Measurements from ENCODE around the gene CABP4.

CABP4 gene

DNA sequence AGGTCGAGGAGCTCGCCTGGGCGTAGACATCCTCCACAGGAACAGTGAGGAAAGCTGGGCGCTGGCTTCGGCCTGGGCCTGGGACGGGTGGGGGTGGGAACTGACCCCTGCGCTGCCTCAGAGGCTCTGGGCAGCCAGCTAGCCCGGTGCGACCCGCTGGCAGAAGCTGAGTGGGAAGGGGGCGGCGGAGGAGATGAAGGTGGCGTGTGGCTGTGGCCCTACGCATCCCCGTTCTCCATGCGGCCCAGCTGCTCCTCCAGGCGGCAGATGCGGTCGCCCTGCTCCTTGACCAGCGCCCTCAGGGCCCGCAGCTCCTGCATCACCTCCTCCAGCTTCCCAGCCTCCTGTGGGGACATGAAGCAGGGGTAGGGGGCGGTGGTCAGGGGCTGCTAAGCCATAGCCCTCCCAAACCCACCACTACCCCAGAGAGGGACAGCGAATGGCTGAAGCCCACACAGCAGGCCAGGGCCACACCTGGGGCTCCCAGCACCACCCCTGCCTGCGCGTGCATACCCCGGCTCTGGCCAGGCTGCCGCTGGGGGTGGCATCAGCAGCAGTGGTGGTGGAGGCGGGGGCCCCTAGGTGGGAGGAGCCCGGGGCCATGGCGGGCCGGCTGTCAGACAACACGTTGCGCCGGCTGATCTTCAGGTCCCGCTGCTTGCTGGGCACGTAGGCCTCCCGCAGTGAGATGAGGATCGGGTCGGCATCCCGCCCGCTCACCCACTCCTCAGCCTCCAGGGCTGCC lies 16.8 kb upstream of the CABP4 start:
- Mint-ChIP-seq H3K4me3 (peak overlapping the region; percentile 89), H3K36me3 (no peaks in the 10 kb centered on the region), H3K27ac (peak overlapping the region; percentile 95), H3K27me3 (no peaks in the 10 kb centered on the region), H3K9me3 (no peaks in the 10 kb centered on the region), H3K4me1 (peaks cover 68% of the 10 kb centered on the region)

GRCh38 chr11:67439321-67440228 lies 15.6 kb upstream of the CABP4 start:
- Mint-ChIP-seq H3K4me1 (peaks cover 64% of the 10 kb centered on the region), H3K27ac (peak overlapping the region; percentile 94), H3K9me3 (no peaks in the 10 kb centered on the region), H3K36me3 (no peaks in the 10 kb centered on the region), H3K4me3 (peak overlapping the region; percentile 89), H3K27me3 (no peaks in the 10 kb centered on the region)

DNA sequence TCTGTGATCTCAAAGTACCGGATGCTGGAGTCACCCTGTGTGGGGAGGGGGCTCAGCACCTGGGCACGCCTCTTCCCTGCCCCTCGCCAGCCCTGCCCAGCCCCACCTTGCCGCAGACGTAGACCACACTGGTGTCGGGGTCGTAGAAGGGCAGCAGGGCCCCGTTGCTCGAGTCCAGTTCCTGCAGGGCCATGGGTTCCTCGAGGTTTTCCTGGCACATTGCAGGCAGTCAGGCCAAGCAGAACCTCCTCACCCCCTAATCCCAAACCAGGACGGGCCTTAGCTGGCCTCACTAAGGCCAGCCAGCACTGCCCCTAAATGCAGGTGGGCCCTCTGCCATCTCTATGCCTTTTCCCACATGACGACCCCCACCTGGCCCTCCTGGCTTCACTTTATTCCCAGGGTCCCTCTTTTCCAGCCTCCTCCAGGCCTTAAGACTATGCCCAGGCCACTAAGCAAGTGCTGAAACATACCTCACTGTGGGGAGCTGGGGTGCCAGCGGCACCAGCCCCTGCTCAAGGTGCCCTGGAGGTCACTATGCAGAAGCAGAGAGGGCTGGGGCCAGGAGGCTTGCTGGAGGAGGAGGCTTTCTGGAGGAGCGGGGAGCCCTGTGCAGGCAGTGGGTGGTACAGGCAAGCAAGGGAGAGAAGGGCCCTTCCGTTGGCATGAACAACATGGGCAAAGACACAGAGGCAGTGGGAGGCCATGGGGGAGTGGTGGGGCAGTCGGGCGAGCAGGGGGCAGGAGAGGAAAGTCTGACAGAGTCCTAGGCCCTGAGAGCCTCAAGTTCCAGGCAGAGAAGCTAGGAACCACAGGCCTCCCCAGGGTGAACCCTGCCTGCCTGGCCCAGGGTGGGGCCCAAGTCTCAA lies 14.7 kb upstream of the CABP4 start:
- peaks cover 69% of the 10 kb centered on the region for H3K4me1 Mint-ChIP-seq
- H3K36me3 Mint-ChIP-seq, result no peaks in the 10 kb centered on the region
- peak overlapping the region; percentile 94 for H3K27ac Mint-ChIP-seq
- peak overlapping the region; percentile 89 for H3K4me3 Mint-ChIP-seq
- H3K27me3 Mint-ChIP-seq, result no peaks in the 10 kb centered on the region
- H3K9me3 Mint-ChIP-seq, result no peaks in the 10 kb centered on the region

GRCh38 chr11:67441098-67441563 lies 14.0 kb upstream of the CABP4 start:
- peak overlapping the region; percentile 72 for H3K27ac Mint-ChIP-seq

GRCh38 chr11:67441731-67442351 lies 13.3 kb upstream of the CABP4 start:
- Mint-ChIP-seq H3K27ac (peak overlapping the region; percentile 41), H3K27me3 (no peaks in the 10 kb centered on the region), H3K36me3 (no peaks in the 10 kb centered on the region), H3K9me3 (no peaks in the 10 kb centered on the region), H3K4me3 (peak overlapping the region; percentile 58), H3K4me1 (peaks cover 73% of the 10 kb centered on the region)

More at GRCh38 chr11:67441098-67441563, 14.0 kb upstream of the CABP4 start:
- H3K27me3 Mint-ChIP-seq, result no peaks in the 10 kb centered on the region
- no peaks in the 10 kb centered on the region for H3K9me3 Mint-ChIP-seq
- H3K4me1 Mint-ChIP-seq, result peaks cover 71% of the 10 kb centered on the region
- peak overlapping the region; percentile 8 for H3K4me3 Mint-ChIP-seq
- no peaks in the 10 kb centered on the region for H3K36me3 Mint-ChIP-seq

DNA sequence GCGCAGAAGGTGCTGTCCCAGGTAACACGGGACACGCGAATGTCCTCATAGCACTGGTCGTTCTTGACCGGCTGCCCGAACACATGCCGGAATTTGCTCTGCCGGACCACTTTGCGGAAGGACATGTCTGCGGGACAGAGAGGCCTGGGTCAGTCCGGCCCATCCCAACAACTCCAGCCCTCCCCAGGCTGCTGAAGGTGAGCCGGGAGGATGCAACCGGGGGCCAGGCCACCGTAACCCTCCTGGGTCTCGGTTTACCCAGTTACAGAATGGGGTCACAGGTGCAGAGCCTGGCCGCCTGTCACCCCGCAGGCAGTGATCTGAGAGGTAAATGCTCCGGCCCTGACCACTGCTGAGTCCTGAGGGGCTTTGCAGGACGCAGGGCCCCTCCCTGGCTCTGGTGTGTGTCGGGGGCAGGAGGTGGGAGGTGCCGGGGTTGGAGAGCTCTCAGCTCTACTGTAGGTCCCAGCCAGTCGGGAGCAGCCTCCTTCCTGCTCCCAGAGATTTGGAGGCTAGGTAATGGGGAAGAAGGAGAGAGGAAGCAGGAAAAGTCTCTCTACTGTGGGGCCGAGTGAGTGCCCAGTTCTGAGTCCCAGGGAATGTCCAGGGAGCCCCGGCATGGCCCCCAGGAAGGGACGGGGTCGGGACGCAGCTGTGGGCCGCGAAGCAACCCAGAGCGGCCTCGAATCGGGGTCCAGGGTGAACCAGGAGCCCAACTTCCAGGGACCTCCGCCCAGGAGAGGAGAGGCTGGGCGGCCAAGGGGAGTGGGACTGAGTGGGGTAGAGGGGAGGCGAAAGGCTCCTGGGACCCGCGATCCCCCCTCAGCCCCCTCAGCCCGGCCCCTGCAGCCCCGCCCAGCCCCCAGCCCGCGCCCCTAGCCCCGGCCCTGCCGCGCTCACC lies 12.4 kb upstream of the CABP4 start:
- H3K4me3 Mint-ChIP-seq, result peak overlapping the region; percentile 58
- H3K36me3 Mint-ChIP-seq, result no peaks in the 10 kb centered on the region
- H3K27me3 Mint-ChIP-seq, result no peaks in the 10 kb centered on the region
- H3K9me3 Mint-ChIP-seq, result no peaks in the 10 kb centered on the region
- H3K27ac Mint-ChIP-seq, result peak overlapping the region; percentile 35
- peaks cover 77% of the 10 kb centered on the region for H3K4me1 Mint-ChIP-seq

- peak overlapping the region; percentile 79 for H3K4me3 Mint-ChIP-seq
These were observed 9.6 kb upstream of the CABP4 start for GRCh38 chr11:67445515-67445914.

DNA sequence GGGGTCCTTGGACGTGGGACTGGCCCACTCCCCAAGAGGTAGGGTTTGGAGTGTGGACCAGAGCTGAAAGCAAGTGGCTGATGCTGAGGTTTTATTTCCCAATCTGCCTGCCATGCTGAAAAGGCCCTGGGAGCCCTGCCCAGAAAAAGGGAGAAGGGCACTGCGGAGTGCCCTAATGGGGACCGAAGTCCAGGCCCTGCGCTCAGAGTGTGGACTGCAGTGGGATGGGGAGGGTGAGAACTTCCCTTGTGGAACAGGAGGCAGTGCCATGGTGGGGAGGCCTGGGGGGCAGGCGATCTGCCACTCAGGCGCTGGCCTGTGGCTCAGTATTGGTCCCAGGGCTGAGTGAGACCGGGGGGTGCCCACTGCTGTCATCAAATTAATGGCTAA lies 6.9 kb upstream of the CABP4 start:
- Mint-ChIP-seq H3K9me3 (no peaks in the 10 kb centered on the region), H3K36me3 (no peaks in the 10 kb centered on the region), H3K27ac (no peak overlapping the region), H3K4me1 (peaks cover 59% of the 10 kb centered on the region), H3K27me3 (no peaks in the 10 kb centered on the region), H3K4me3 (peak overlapping the region; percentile 23)

More at GRCh38 chr11:67445515-67445914, 9.6 kb upstream of the CABP4 start:
- H3K27ac Mint-ChIP-seq, result peak overlapping the region; percentile 57
- no peaks in the 10 kb centered on the region for H3K27me3 Mint-ChIP-seq
- no peaks in the 10 kb centered on the region for H3K36me3 Mint-ChIP-seq
- peaks cover 78% of the 10 kb centered on the region for H3K4me1 Mint-ChIP-seq
- H3K9me3 Mint-ChIP-seq, result no peaks in the 10 kb centered on the region

DNA sequence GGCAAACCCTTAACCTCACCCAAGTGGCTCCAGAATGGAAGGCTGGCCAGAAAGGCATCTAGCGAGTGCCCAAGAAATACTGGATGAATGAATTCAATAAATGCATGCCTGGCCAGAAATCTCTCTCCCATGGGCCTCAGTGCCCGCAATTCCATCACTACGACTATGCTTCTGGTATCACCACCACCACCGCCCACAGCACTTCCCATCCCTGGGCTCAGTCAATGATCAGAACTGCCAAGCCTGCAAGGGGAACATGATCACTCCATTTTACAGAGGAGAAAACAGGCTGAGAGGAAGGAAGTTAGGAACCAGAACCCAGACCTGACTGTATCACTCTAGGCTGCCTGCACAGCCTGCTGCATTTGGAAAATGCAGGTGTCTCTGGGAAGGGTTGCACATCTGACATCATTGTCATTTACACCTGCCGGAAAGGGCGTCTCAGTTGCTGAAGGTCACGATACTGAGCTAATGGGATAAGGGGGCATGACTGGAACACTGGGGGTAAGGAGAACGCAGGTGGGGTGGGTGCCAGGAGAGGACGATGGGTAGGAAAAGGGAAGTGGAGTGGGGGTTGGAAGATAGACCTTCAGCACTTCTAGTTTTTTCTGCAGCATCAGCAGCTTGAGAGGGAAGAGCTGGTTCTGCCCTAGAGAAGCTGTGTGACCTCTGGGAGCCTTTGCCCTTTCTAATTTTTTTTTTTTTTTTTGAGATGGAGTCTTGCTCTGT lies 5.9 kb upstream of the CABP4 start:
- Mint-ChIP-seq H3K9me3 (no peaks in the 10 kb centered on the region), H3K27ac (peak overlapping the region; percentile 72), H3K36me3 (no peaks in the 10 kb centered on the region), H3K27me3 (no peaks in the 10 kb centered on the region), H3K4me1 (peaks cover 54% of the 10 kb centered on the region), H3K4me3 (no peak overlapping the region)

DNA sequence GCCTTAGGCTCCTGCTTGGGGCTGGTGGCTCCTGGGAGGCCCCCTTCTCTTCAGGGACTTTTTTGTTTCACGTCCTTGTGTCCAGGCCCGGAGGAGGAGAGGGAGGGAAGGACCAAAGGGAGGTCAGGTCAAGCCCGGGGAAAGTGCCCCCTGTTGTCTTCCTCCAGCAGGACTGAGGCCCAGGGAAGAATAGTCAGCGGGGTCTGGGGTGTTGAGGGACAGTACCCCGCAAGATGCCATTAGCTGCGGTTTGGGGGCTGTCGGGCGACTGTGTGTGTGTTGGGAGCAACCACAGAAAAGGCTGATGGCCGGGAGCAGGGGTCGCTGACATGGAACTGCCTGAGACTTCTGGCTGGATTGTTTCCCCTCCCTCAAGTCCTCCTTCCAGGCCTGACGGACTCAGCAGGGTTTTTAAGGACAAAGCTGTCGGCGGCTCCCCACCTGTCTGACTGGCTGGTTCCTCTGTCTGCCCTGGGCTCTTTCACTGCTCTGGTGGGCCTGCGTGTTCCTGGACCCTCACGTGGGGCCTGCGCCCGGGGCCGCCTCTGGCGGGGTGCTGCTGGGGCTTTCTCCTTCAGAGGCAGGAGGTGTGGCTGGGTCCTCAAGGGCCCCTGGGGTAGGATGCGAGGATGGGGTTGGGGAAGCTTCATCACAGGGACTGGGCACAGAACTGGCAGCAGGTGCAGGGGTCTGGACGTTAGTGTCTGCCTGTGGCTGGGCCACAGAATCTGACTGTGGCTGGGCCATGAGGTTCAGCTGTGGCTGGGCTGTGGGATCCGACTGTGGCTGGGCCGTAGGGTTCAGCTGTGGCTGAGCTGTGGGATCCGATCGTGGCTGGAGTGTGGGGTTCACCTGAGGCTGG lies 4.1 kb upstream of the CABP4 start:
- Mint-ChIP-seq H3K4me1 (peaks cover 36% of the 10 kb centered on the region), H3K4me3 (no peak overlapping the region), H3K27ac (no peak overlapping the region), H3K9me3 (no peaks in the 10 kb centered on the region), H3K36me3 (no peaks in the 10 kb centered on the region), H3K27me3 (no peaks in the 10 kb centered on the region)

DNA sequence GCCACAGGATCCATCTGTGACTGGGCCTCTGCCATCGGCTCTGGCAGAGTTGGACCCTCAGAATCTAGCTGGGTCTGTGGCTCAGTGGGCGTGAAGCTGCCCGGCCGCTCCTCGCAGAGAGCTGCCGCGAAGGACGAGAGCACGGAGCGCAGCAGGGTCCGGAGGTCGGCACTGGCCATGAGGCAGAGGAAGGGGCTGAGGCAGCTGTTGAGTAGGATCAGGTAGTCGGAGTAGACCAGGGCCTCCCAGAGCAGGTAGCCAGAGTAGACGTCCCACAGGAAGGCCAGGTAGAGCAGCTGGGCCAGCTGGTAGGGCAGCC lies 3.5 kb upstream of the CABP4 start:
- Mint-ChIP-seq H3K27me3 (no peaks in the 10 kb centered on the region), H3K27ac (no peak overlapping the region), H3K9me3 (no peaks in the 10 kb centered on the region), H3K4me3 (no peak overlapping the region), H3K4me1 (peaks cover 30% of the 10 kb centered on the region), H3K36me3 (no peaks in the 10 kb centered on the region)

GRCh38 chr11:67452141-67452952 lies 2.8 kb upstream of the CABP4 start, which contains the start of gene GPR152:
TSS of gene GPR152 (minus strand) at chr11:67452729. CDS start at chr11:67452724, 5 bp downstream.
- Mint-ChIP-seq H3K36me3 (no peaks in the 10 kb centered on the region), H3K27me3 (no peaks in the 10 kb centered on the region), H3K9me3 (no peaks in the 10 kb centered on the region), H3K4me1 (peaks cover 26% of the 10 kb centered on the region), H3K27ac (peak within 1 kb of the TSS; percentile 30), H3K4me3 (no peak within 1 kb of the TSS)
